ENCODE measurements around the gene ARHGAP15. TPM values are rescaled to one million over a fixed set of nuclear protein-coding genes. Genes with fewer than 3 reads are reported as not detected.

ARHGAP15 gene
- total RNA-seq, 1 experiment from 2014 or later, result 0.41 TPM

- ChIA-PET CTCF (no interaction called here), POLR2A (no interaction called here)
- in situ Hi-C loops (cut with HindIII; ENCODE audit: low pct_unique_long_range_greater_than_20kb, low sequenced_read_pairs), result no loop called here
- H3K9me3 ChIP-seq (ENCODE audit: control insufficient read depth, insufficient read depth, low read depth, low read length), result no peaks in the 10 kb centered on the region
- no peak overlapping the region for H3K4me3 ChIP-seq (ENCODE audit: low read depth in 2 of 2, low read length in 2 of 2)
- H3K36me3 ChIP-seq (ENCODE audit: control insufficient read depth, insufficient read depth, low read length), result no peaks in the 10 kb centered on the region
- TF ChIP-seq SIN3A (IDR thresholded peaks at IDR 0.05; ENCODE audit: borderline replicate concordance, insufficient read depth, low read depth, low read length), result no peak
- no peak for TF ChIP-seq CTCF (IDR thresholded peaks at IDR 0.05)
- TF ChIP-seq REST (IDR thresholded peaks at IDR 0.05; ENCODE audit: insufficient read depth in 1 of 2, low read depth in 2 of 2, low read length in 1 of 2), result no peak
- no peak for TF ChIP-seq TCF7L2 (IDR thresholded peaks at IDR 0.05; ENCODE audit: low read depth, low read length)
- TF ChIP-seq POLR2AphosphoS5 (IDR thresholded peaks at IDR 0.05; ENCODE audit: low read depth, low read length), result no peak
- no TSS peak for BruUV-seq (replicated peaks)
- no peaks in the 10 kb centered on the region for H3K4me1 ChIP-seq (ENCODE audit: control insufficient read depth, insufficient read depth, low read length)
- no peaks in the 10 kb centered on the region for H3K27me3 ChIP-seq (ENCODE audit: control insufficient read depth, insufficient read depth, low read length)
- intact Hi-C loops (cut with micrococcal nuclease; ENCODE audit: unreplicated experiment), result no loop called here
- ATAC-seq, result no peak
- no peak for DNase-seq (ENCODE audit: low read depth, low spot score)
- no peak overlapping the region for H3K27ac ChIP-seq (ENCODE audit: low read length)
These were observed 108.0 kb downstream of the ARHGAP15 start for GRCh38 chr2:143237146-143237777.

GRCh38 chr2:143241403-143242088 lies 112.3 kb downstream of the ARHGAP15 start:
- TF ChIP-seq TCF7L2 (IDR thresholded peaks at IDR 0.05; ENCODE audit: low read depth, low read length) (no peak), REST (IDR thresholded peaks at IDR 0.05; ENCODE audit: insufficient read depth in 1 of 2, low read depth in 2 of 2, low read length in 1 of 2) (no peak), SIN3A (IDR thresholded peaks at IDR 0.05; ENCODE audit: borderline replicate concordance, insufficient read depth, low read depth, low read length) (no peak), POLR2AphosphoS5 (IDR thresholded peaks at IDR 0.05; ENCODE audit: low read depth, low read length) (no peak)
- no peak for DNase-seq (ENCODE audit: low read depth, low spot score)
- BruUV-seq (replicated peaks), result no TSS peak
- CTCF ChIA-PET, result no interaction called here
- no peak for ATAC-seq
- POLR2A ChIA-PET, result no interaction called here
- Histone ChIP-seq H3K27ac (ENCODE audit: low read length) (no peak overlapping the region), H3K36me3 (ENCODE audit: control insufficient read depth, insufficient read depth, low read length) (no peaks in the 10 kb centered on the region), H3K9me3 (ENCODE audit: control insufficient read depth, insufficient read depth, low read depth, low read length) (no peaks in the 10 kb centered on the region), H3K4me1 (ENCODE audit: control insufficient read depth, insufficient read depth, low read length) (no peaks in the 10 kb centered on the region), H3K4me3 (ENCODE audit: low read depth in 2 of 2, low read length in 2 of 2) (no peak overlapping the region), H3K27me3 (ENCODE audit: control insufficient read depth, insufficient read depth, low read length) (no peaks in the 10 kb centered on the region)
- in situ Hi-C loops (cut with HindIII; ENCODE audit: low pct_unique_long_range_greater_than_20kb, low sequenced_read_pairs) (no loop called here), intact Hi-C loops (cut with micrococcal nuclease; ENCODE audit: unreplicated experiment) (no loop called here)
